Measurements from ENCODE around the gene NENF. TPM values are rescaled to one million over a fixed set of nuclear protein-coding genes. Genes with fewer than 3 reads are reported as not detected.

The NENF gene
- total RNA-seq, 1 donor from 2014 or later, result 35.8 TPM

DNA sequence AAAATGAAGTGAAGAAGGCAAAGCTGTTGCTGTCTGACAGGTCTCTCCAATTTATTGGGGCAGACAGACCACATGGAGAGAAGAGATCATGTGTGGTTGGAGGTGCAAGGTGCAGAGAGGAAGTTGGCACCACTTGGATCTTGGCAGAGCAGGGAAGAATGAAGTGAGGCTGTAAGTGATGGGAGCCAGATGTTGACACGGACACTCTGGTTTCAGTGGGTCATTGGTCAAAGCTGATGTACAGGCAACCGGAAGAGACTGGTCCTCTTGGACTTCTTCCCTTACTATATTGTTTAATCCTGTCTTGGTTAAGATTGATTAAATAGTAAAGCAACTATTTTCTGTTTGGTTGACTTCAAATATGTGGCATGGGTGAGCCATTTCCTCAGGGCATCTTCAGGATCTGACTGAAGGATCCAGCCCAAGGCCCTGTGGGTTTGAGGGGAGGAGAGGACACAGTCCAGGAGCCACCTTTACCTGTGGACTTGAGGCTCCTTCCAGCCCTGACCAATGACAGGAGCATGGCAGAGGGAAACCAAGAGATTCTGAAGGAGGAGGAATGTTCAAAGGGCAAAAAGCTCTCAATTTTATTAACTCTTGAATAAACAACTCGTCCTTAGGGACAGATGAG, 49.4 kb downstream of the NENF start:
- DNase-seq (ENCODE audit: low read depth), result no peak
- no peaks in the 10 kb centered on the region for H3K36me3 ChIP-seq (ENCODE audit: control insufficient read depth, insufficient read depth, low read length)
- no peaks in the 10 kb centered on the region for H3K27me3 ChIP-seq (ENCODE audit: control insufficient read depth, insufficient read depth, low read length)
- TF ChIP-seq, protein P1, sequence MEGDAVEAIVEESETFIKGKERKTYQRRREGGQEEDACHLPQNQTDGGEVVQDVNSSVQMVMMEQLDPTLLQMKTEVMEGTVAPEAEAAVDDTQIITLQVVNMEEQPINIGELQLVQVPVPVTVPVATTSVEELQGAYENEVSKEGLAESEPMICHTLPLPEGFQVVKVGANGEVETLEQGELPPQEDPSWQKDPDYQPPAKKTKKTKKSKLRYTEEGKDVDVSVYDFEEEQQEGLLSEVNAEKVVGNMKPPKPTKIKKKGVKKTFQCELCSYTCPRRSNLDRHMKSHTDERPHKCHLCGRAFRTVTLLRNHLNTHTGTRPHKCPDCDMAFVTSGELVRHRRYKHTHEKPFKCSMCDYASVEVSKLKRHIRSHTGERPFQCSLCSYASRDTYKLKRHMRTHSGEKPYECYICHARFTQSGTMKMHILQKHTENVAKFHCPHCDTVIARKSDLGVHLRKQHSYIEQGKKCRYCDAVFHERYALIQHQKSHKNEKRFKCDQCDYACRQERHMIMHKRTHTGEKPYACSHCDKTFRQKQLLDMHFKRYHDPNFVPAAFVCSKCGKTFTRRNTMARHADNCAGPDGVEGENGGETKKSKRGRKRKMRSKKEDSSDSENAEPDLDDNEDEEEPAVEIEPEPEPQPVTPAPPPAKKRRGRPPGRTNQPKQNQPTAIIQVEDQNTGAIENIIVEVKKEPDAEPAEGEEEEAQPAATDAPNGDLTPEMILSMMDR (IDR thresholded peaks at IDR 0.05; ENCODE audit: insufficient read depth, low read length, poor library complexity, severe bottlenecking), result no peak
- no peak overlapping the region for H3K4me3 ChIP-seq (ENCODE audit: low read depth, low read length)

DNA sequence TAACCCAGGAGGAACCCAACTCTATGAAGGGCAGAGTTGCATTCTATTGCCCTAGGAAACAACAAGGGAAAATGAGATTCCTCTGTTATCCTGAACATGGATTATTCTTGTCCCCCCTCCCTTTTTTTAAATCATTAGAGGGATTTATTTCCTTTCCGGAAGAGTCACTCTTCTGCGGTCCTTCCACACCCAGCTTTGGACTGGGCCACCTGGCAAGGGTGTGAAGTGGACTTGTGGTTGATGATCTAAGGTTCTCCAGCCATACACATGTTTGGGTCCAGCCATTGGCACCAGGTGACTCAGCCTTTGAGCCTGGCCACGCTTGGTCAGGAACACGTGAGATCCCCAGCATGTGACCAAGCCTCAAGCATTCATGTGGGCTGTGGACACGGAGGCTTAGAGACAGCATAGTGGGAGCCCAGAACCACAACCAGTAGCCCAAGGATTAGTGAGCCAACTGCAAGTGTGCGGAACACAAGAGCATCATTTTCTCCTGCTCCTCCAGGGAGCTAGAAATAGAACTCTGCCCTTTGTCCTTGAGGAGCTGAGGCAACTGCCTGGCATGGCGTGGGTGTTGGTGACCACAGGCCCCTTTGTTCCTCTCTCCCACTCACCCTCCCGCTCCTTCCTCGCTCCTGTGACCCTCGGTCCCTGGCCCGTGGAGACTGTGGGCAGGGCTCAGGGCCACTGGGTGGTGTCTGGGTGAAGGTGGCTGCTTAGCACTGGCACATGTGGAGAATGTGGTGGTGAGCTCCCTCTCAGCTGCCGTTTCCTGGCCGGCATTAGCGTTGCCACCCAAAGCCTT, 50.1 kb downstream of the NENF start:
- TF ChIP-seq, protein P1 (IDR thresholded peaks at IDR 0.05; ENCODE audit: insufficient read depth, low read length, poor library complexity, severe bottlenecking), result no peak

DNA sequence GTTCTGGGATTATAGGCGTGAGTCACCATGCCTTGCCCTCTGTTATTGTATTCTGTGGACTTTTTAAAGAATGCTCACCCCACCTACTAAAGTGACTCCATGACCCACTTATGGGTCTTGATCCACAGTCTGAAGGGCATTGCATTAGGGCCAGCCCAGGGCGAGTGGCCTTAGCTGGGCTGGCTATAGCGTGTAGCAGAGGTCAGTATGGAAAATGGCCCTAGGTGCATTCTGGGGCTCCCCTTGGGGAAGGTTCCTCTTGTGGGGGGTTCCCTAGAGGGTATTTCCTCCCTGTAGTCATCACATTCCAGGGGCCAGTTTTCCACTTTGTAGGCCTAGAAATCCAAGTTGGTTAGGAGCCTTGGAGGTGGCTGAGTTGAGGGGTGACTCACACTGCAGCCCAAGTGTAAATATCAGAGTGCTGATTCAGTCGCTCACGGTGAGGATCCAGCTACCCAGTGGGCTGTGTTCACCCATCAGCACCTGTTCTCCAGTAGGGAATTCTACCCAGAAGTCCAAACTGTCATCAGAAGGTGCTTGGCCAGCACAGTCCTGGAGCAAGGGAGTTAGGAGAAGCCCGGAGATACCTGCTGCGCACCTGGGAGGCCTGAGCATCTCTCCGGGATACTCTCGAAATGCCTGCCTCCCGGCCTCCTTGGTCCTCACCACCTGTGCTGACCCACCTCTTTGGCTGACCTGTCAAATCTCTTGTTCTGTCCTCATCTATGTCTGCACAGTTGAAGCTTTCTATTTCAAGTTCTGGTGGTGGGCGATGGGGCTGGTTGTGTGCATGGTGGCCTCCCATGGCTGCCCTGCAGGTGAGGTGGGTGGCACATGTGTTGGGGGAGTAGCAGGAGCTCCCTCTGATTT, 52.2 kb downstream of the NENF start:
- DNase-seq (ENCODE audit: low read depth), result peak; percentile 90
- TF ChIP-seq, protein P1 (IDR thresholded peaks at IDR 0.05; ENCODE audit: insufficient read depth, low read length, poor library complexity, severe bottlenecking), result no peak
- Histone ChIP-seq H3K27me3 (ENCODE audit: control insufficient read depth, insufficient read depth, low read length) (no peaks in the 10 kb centered on the region), H3K36me3 (ENCODE audit: control insufficient read depth, insufficient read depth, low read length) (no peaks in the 10 kb centered on the region), H3K4me3 (ENCODE audit: low read depth, low read length) (no peak overlapping the region)

More for the DNA sequence above, 50.1 kb downstream of the NENF start:
- no peak overlapping the region for H3K4me3 ChIP-seq (ENCODE audit: low read depth, low read length)
- no peaks in the 10 kb centered on the region for H3K36me3 ChIP-seq (ENCODE audit: control insufficient read depth, insufficient read depth, low read length)
- no peaks in the 10 kb centered on the region for H3K27me3 ChIP-seq (ENCODE audit: control insufficient read depth, insufficient read depth, low read length)
- peak; percentile 94 for DNase-seq (ENCODE audit: low read depth)

DNA sequence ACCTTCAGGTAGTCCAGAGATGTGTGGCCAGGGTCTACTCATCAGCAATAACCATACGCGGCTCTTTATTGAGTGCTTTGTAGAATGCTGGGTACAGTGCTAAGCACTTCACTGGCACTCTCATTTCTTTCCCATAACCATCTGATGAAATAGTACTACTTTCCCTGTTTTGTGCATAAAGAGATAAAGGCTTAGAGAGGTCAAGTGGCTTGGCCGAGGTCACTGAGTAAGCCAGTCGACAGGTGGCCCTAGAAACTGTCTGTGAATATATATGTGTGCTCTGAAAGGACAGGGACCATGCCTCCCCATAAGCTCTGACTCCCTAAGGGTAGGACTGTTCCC, 52.8 kb downstream of the NENF start:
- DNase-seq (ENCODE audit: low read depth), result no peak
- no peaks in the 10 kb centered on the region for H3K27me3 ChIP-seq (ENCODE audit: control insufficient read depth, insufficient read depth, low read length)
- H3K36me3 ChIP-seq (ENCODE audit: control insufficient read depth, insufficient read depth, low read length), result no peaks in the 10 kb centered on the region
- TF ChIP-seq, protein P1 (IDR thresholded peaks at IDR 0.05; ENCODE audit: insufficient read depth, low read length, poor library complexity, severe bottlenecking), result no peak
- no peak overlapping the region for H3K4me3 ChIP-seq (ENCODE audit: low read depth, low read length)

DNA sequence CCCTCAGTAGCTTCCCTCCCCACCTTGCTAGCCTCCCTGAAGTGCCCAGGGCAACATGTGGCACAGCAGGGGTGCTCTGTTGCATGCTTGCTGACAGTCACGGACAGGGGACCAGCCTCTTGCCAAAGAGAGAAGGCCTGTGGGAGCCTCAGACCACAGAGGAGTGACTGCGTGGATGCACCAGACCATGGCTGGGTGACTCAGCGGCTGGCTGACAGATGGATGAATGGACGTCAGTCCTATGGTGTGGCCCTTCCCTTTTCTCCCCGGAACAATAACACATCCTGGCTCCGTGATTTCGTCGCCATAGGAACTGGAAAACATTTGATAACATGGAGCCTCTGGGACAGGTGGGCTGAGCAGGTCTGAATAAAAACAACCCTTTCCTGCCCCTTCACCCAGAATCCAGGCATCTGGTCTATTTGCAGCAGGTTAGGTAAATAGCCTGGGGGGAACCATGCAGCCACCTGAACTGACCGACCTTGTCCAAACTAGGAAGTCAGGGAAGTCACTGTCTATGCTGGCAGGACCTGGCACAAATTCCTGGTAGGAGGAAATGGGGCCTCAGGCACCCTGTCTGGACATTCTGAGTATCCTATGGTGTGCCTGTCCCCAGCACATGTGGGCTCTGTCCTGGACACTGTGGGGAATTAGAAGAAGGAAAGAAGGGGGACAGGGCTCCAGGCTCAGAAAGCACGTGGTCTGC, 53.3 kb downstream of the NENF start:
- TF ChIP-seq, protein P1 (IDR thresholded peaks at IDR 0.05; ENCODE audit: insufficient read depth, low read length, poor library complexity, severe bottlenecking), result no peak
- H3K4me3 ChIP-seq (ENCODE audit: low read depth, low read length), result no peak overlapping the region
- peak; percentile 99 for DNase-seq (ENCODE audit: low read depth)
- no peaks in the 10 kb centered on the region for H3K27me3 ChIP-seq (ENCODE audit: control insufficient read depth, insufficient read depth, low read length)
- no peaks in the 10 kb centered on the region for H3K36me3 ChIP-seq (ENCODE audit: control insufficient read depth, insufficient read depth, low read length)

All from kidney epithelial cell (primary cell).